Measurements from ENCODE around the gene C1QTNF2. TPM values are rescaled to one million over a fixed set of nuclear protein-coding genes. Genes with fewer than 3 reads are reported as not detected.

C1QTNF2 gene
- total and polyA plus RNA-seq, 9 donors, result 0.25 to 3.7 (median 1.1) TPM; not detected in 1

DNA sequence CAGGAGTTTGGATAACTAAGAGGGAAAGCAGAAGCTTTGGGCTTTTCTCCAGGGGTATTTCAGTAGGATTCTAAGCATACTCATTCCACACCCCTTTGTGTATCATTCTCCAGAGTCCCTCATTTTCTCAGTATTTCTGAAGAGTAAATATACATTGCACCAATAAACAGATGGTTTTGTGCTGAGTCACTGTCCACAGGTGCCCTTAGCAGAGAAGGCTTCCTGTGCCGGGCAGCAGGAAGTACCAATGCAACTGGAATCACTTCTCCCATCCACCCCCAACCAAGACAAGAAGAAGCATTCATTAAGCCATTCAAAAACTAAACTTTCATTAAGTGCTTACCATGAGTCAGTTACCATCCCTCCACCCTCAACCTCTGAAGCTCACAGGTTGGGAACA is 54.5 kb downstream of the C1QTNF2 start:
- H3K27ac ChIP-seq, result no peak overlapping the region

GRCh38 chr5:160312960-160313727 is 57.3 kb downstream of the C1QTNF2 start:
- H3K4me3 ChIP-seq, result peak overlapping the region; percentile 50
- H3K27ac ChIP-seq, result peak overlapping the region in 1 of 2 donors; percentile 60
- no peak for DNase-seq
- TF ChIP-seq POLR2A (IDR thresholded peaks at IDR 0.05) (no peak), EP300 (IDR thresholded peaks at IDR 0.05) (no peak)
- TF ChIP-seq, protein P1, sequence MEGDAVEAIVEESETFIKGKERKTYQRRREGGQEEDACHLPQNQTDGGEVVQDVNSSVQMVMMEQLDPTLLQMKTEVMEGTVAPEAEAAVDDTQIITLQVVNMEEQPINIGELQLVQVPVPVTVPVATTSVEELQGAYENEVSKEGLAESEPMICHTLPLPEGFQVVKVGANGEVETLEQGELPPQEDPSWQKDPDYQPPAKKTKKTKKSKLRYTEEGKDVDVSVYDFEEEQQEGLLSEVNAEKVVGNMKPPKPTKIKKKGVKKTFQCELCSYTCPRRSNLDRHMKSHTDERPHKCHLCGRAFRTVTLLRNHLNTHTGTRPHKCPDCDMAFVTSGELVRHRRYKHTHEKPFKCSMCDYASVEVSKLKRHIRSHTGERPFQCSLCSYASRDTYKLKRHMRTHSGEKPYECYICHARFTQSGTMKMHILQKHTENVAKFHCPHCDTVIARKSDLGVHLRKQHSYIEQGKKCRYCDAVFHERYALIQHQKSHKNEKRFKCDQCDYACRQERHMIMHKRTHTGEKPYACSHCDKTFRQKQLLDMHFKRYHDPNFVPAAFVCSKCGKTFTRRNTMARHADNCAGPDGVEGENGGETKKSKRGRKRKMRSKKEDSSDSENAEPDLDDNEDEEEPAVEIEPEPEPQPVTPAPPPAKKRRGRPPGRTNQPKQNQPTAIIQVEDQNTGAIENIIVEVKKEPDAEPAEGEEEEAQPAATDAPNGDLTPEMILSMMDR (IDR thresholded peaks at IDR 0.05), result no peak
- 18 to 26% (median 23%) methylated on average over 8 of the region's 8 CpGs for WGBS, 3 donors
- intact Hi-C loops (cut with DNase I), result no loop called here
- no peaks in the 10 kb centered on the region for H3K9me3 ChIP-seq
- H3K36me3 ChIP-seq, result no peaks in the 10 kb centered on the region
- no peaks in the 10 kb centered on the region for H3K4me1 ChIP-seq (ENCODE audit: insufficient read depth)
- H3K27me3 ChIP-seq, result no peaks in the 10 kb centered on the region

More for the DNA sequence above, 54.5 kb downstream of the C1QTNF2 start:
- H3K27me3 ChIP-seq, result no peaks in the 10 kb centered on the region
- H3K9me3 ChIP-seq, result no peaks in the 10 kb centered on the region
- no peak overlapping the region for H3K4me3 ChIP-seq
- DNase-seq, result no peak
- 46 to 77% (median 64%) methylated on average over 1 of the region's 1 CpG for WGBS, 3 donors
- H3K36me3 ChIP-seq, result no peaks in the 10 kb centered on the region
- intact Hi-C loops (cut with DNase I), result no loop called here
- H3K4me1 ChIP-seq (ENCODE audit: insufficient read depth), result no peaks in the 10 kb centered on the region
- TF ChIP-seq EP300 (IDR thresholded peaks at IDR 0.05), result no peak
- no peak for TF ChIP-seq POLR2A (IDR thresholded peaks at IDR 0.05)

DNA sequence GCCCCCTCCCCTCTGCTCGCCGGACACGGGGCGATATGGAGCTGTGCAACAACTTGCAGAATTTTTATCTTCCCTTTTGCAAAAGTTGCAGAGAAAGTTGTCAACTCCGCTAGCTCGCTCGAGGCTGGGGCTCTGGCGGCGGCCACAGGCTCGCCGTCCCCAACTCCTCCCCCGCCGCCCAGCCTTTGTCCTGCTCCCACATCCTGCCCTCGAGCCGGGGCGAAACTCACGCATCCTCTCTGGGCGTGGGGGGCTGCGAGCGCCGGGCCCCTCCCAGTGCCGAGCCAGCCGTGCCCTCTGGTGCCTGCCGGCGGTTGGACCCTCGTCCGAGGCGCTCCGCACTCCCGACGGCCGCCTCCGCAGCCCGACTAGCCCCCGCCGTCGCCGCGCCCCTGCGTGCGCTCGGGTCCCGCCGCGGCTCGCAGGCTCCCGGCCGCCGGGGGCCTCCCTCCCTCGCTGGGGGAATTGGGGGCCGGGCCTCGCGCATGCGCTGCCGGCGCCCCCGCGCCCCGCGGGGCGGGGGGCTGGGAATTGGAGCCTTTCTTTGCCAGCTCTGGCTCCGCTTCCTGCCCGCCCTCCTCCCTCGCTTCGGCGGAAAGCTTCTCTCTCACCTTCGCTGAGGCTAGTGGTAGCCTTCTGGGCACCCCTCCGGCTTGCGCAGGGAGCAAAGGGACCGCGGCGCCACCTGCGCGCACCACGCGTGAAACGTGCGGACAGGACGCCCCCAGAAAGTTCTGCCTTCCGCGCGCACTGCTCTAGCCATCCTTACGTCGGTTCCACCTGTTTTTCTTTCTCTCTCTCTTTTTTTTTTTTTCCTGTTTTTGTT is 58.1 kb downstream of the C1QTNF2 start, which contains the start of gene CCNJL:
Gene CCNJL, minus strand, starts transcription at position 431 of the 826 bp plus-strand sequence. CDS start 641 bp downstream, outside the sequence.
- Histone ChIP-seq H3K9me3 (no peaks in the 10 kb centered on the region), H3K27ac (peak within 1 kb of the TSS; percentile 39 to 60), H3K36me3 (no peaks in the 10 kb centered on the region), H3K27me3 (no peaks in the 10 kb centered on the region), H3K4me3 (peak within 1 kb of the TSS; percentile 50), H3K4me1 (ENCODE audit: insufficient read depth) (no peaks in the 10 kb centered on the region)
- DNase-seq, result peak; percentile 73 to 86 (median 82)
- 0 to 1% (median 0%) methylated on average over 61 to 84 of the region's 84 CpGs for WGBS, 3 donors
- TF ChIP-seq POLR2A (IDR thresholded peaks at IDR 0.05) (peak; percentile 43), EP300 (IDR thresholded peaks at IDR 0.05) (no peak)
- TF ChIP-seq, protein P1 (IDR thresholded peaks at IDR 0.05), result no peak
- intact Hi-C loops (cut with DNase I), result no loop called here

DNA sequence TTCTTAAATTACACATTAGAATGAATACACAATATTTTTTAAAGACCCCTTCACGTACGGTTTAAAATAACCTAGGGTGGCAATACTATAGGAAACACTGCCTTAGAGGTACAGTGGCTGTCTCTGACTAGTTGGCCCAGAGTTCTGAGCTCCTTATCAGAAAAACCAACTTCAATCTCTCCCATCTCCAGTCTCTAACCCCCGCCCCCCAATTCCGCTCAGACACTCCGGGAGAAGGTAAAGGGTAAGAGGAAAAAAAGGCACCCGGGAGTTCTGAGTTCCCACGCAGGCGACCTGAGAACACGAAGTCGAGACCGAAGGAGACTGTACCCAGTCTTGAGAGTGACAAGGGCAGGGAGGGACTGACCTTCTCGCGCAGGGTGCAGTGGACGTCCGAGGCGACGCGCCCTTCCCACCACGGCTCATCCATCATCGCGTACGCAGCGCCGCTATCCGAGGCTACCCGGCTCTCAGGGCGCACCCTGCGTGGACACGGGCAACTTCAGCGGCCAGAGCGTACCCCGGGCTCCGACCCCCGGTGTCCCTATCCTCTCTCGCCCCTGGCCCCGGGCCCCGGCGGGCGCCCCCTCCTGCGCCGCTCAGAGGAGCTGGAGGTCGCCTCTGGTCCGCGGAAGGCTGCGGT is 58.8 kb downstream of the C1QTNF2 start:
- Histone ChIP-seq H3K4me3 (peak overlapping the region; percentile 50), H3K4me1 (ENCODE audit: insufficient read depth) (no peaks in the 10 kb centered on the region), H3K27ac (peak overlapping the region; percentile 39 to 60), H3K9me3 (no peaks in the 10 kb centered on the region), H3K36me3 (no peaks in the 10 kb centered on the region), H3K27me3 (no peaks in the 10 kb centered on the region)
- TF ChIP-seq POLR2A (IDR thresholded peaks at IDR 0.05) (no peak), EP300 (IDR thresholded peaks at IDR 0.05) (no peak)
- TF ChIP-seq, protein P1 (IDR thresholded peaks at IDR 0.05), result no peak
- 3 to 4% (median 4%) methylated on average over 35 to 45 of the region's 45 CpGs for WGBS, 3 donors
- peak in 4 of 5 donors; percentile 20 to 59 (median 39) for DNase-seq
- intact Hi-C loops (cut with DNase I), result no loop called here
